K562 (cell line): ENCODE data around the gene MYL12A. TPM values are rescaled to one million over a fixed set of nuclear protein-coding genes. Genes with fewer than 3 reads are reported as not detected.

Source experiments
- ATAC-seq: fragments of 200-7000 bp; cut with Tn5 transposase; 3 replicates; pipeline ENCODE4 v1.9.1; 2020; ENCODE audit warnings: moderate library complexity
- BruUV-seq: library from RNA; stranded (reverse); fragments of 400-500 nt; replicated peaks from 2 replicates; lab custom pipeline; 2021; lab: Mats Ljungman, UMichigan
- CTCF ChIA-PET: fragments of 300-600 bp; formaldehyde crosslinking; extraction: SDS; loops from one replicate; lab custom pipeline; 2021; ENCODE audit warnings: low intra/inter-chr PET ratio; lab: Yijun Ruan, JAX
- POLR2A ChIA-PET: fragments of 300-600, 350-650 bp; sonication (Branson Sonifier 250); formaldehyde crosslinking; extraction: SDS; loops from one replicate; lab custom pipeline; 2021; ENCODE audit warnings: antibody characterized with exemption, inconsistent platforms; lab: Yijun Ruan, JAX
- DNase-seq, 4 experiments: peaks; one replicate each; pipeline versions ENCODE4 v3.0.0 to v3.0.0-alpha.2; 2011 to 2018; ENCODE audit warnings: low spot score in 3 of 4, mixed read lengths in 3 of 4; ENCODE audit errors: extremely low read depth in 1 of 4
- FAIRE-seq: peaks from 2 replicates; lab custom pipeline; 2011; peaks lifted over from hg19 to GRCh38; lab: Jason Lieb, UNC
- H2AFZ ChIP-seq: 2 replicates; pipeline ENCODE4 v1.6.0; 2011; ENCODE audit warnings: low read depth, low read length, control low read depth, inconsistent platforms
- H3K27ac ChIP-seq: fragments of 200-600 bp; 3 replicates; pipeline ENCODE4 v1.8.0; 2011; ENCODE audit warnings: low read depth, mild to moderate bottlenecking, control low read depth, inconsistent platforms, low read length, moderate library complexity, mixed read lengths; ENCODE audit errors: extremely low read depth
- H3K27me3 ChIP-seq, 2 experiments: fragments of 300-600 bp in 1 of 2; 2 replicates in 1 of 2; 3 replicates in 1 of 2; pipeline versions ENCODE4 v1.6.0 to v1.8.0; 2011; ENCODE audit warnings: inconsistent platforms in 2 of 2, low read length in 2 of 2, mild to moderate bottlenecking in 1 of 2, mixed read lengths in 1 of 2, moderate library complexity in 1 of 2; ENCODE audit not compliant: control insufficient read depth in 2 of 2, insufficient read depth in 2 of 2
- H3K36me3 ChIP-seq: fragments of 300-600 bp; 3 replicates; pipeline ENCODE4 v1.8.0; 2011; ENCODE audit warnings: mild to moderate bottlenecking, low read length, inconsistent platforms; ENCODE audit not compliant: control insufficient read depth, insufficient read depth
- H3K4me1 ChIP-seq, 2 experiments: fragments of 200-600 bp in 1 of 2; replicated peaks in 1 of 2; 2 replicates in 1 of 2; 3 replicates in 1 of 2; pipeline versions ENCODE4 v1.5.1 to v1.8.0; 2011; ENCODE audit warnings: inconsistent platforms in 2 of 2, low read length in 2 of 2, mild to moderate bottlenecking in 1 of 2, mixed read lengths in 1 of 2, moderate library complexity in 1 of 2; ENCODE audit not compliant: control insufficient read depth in 2 of 2, insufficient read depth in 2 of 2
- H3K4me2 ChIP-seq: 2 replicates; pipeline ENCODE4 v1.6.1; 2011; ENCODE audit warnings: low read length, control low read depth, inconsistent platforms, mixed read lengths; ENCODE audit not compliant: insufficient read depth
- H3K4me3 ChIP-seq: fragments of 200-600 bp; sonication (generic), shearing (Covaris generic); 2 replicates; pipeline ENCODE4 v1.5.1; 2016; ENCODE audit warnings: control low read depth, inconsistent platforms
- H3K79me2 ChIP-seq: fragments of 200-600 bp; 3 replicates; pipeline ENCODE4 v1.8.0; 2011; ENCODE audit warnings: low read length, inconsistent platforms; ENCODE audit not compliant: control insufficient read depth, insufficient read depth
- H3K9ac ChIP-seq, 2 experiments: 2 replicates each; pipeline versions ENCODE4 v1.6.0 to v1.6.1; 2011; ENCODE audit warnings: low read depth in 2 of 2, low read length in 2 of 2, control low read depth in 1 of 2, inconsistent platforms in 1 of 2, mild to moderate bottlenecking in 1 of 2, mixed read lengths in 1 of 2; ENCODE audit not compliant: insufficient read depth in 1 of 2
- H3K9me1 ChIP-seq: one replicate; pipeline ENCODE4 v1.6.0; 2011; ENCODE audit warnings: inconsistent platforms, mild to moderate bottlenecking, low read length, moderate library complexity; ENCODE audit not compliant: control insufficient read depth, insufficient read depth
- H3K9me3 ChIP-seq: replicated peaks from 2 replicates; pipeline ENCODE4 v1.5.1; 2011; ENCODE audit warnings: low read depth, low read length, inconsistent platforms; ENCODE audit not compliant: control insufficient read depth, insufficient read depth
- H4K20me1 ChIP-seq: replicated peaks from 2 replicates; pipeline ENCODE4 v1.6.1; 2011; ENCODE audit warnings: low read length, inconsistent platforms, mixed read lengths; ENCODE audit not compliant: control insufficient read depth, insufficient read depth
- ILK ChIP-seq: fragments of 450-650 bp; IDR thresholded peaks from 2 replicates; pipeline ENCODE4 v1.6.1; 2016; ENCODE audit warnings: missing genetic modification characterization, low read depth, mild to moderate bottlenecking, missing compliant biosample characterization, moderate library complexity, borderline replicate concordance
- KLF13 ChIP-seq: fragments of 450-650 bp; IDR thresholded peaks from 2 replicates; pipeline ENCODE4 v1.6.1; 2016; ENCODE audit warnings: missing genetic modification characterization, low read depth, mild to moderate bottlenecking, missing compliant biosample characterization, moderate library complexity, borderline replicate concordance
- MEIS2 ChIP-seq: fragments of 450-650 bp; IDR thresholded peaks from 2 replicates; pipeline ENCODE4 v1.6.1; 2014; ENCODE audit warnings: mild to moderate bottlenecking; ENCODE audit not compliant: partially characterized antibody
- NRF1 ChIP-seq, 2 experiments: fragments of 450-650 bp; IDR thresholded peaks in 1 of 2; conservative IDR thresholded peaks in 1 of 2; 2 replicates each; pipeline ENCODE4 v1.6.1; 2014; ENCODE audit warnings: mild to moderate bottlenecking in 2 of 2
- POLR2H ChIP-seq: IDR thresholded peaks from 2 replicates; pipeline ENCODE4 v1.6.1; 2016; ENCODE audit warnings: missing genetic modification characterization, low read depth, mild to moderate bottlenecking, control low read depth, missing compliant biosample characterization, moderate library complexity
- SOX6 ChIP-seq: fragments of 450-650 bp; IDR thresholded peaks from 2 replicates; pipeline ENCODE4 v1.6.1; 2014; ENCODE audit warnings: mild to moderate bottlenecking
- YBX1 ChIP-seq: fragments of 450-650 bp; IDR thresholded peaks from 2 replicates; pipeline ENCODE4 v1.7.1; 2016; ENCODE audit warnings: mild to moderate bottlenecking
- ZFP1 ChIP-seq: fragments of 450-650 bp; formaldehyde crosslinking; IDR thresholded peaks from 2 replicates; pipeline ENCODE4 v1.4.0; 2020; ENCODE audit warnings: mild to moderate bottlenecking, mixed read lengths
- ZFP36 ChIP-seq: fragments of 150-350 bp; IDR thresholded peaks from 2 replicates; pipeline ENCODE4 v1.6.1; 2018; ENCODE audit warnings: low read length, low read depth; ENCODE audit not compliant: partially characterized antibody
- ZNF253 ChIP-seq: fragments of 250-450 bp; sonication (Bioruptor Pico); conservative IDR thresholded peaks from 2 replicates; pipeline ENCODE4 v1.6.1; 2021; ENCODE audit warnings: mild to moderate bottlenecking
- ZNF354B ChIP-seq: fragments of 250-450 bp; sonication (Bioruptor Pico); IDR thresholded peaks from 2 replicates; pipeline ENCODE4 v1.4.0; 2020
- ZNF778 ChIP-seq: fragments of 450-650 bp; formaldehyde crosslinking; IDR thresholded peaks from 2 replicates; pipeline ENCODE4 v1.4.0; 2020; ENCODE audit warnings: mild to moderate bottlenecking, moderate library complexity
- WGBS: fragments of 100-300 bp; shearing (Covaris generic); methylation state at CpG from one replicate; pipeline ENCODE4 v1.1.6; 2016; ENCODE audit warnings: low coverage, mixed read lengths; ENCODE audit not compliant: insufficient coverage; ENCODE audit errors: missing lambda C conversion rate; 5-methylcytosine and 5-hydroxymethylcytosine counted together
- in situ Hi-C: fragments of 300-500 bp; cut with MboI; formaldehyde crosslinking; loops from 4 replicates; pipeline ENCODE4 v1.15.0; 2018; ENCODE audit warnings: inconsistent platforms, mixed read lengths
- intact Hi-C: fragments of 100-400 bp; cut with micrococcal nuclease; formaldehyde crosslinking; loops from 2 replicates; pipeline ENCODE4 v1.14.2; 2022
- polyA plus RNA-seq, 8 experiments: library from polyadenylated mRNA; depleted of rRNA in 4 of 8; stranded (reverse) in 5 of 8; unstranded in 3 of 8; fragments of >200 nt; fragmentation: Nextera tagmentation in 2 of 8; fragmentation: Illumina TruSeq in 1 of 8; extraction: Ambion mirVana in 2 of 8; extraction: Trizol in 1 of 8; gene quantifications; 2 replicates each; pipeline versions ENCODE4 v1.2.1 to v1.2.3, GENCODE V29; 2011 to 2014; ENCODE audit warnings: inconsistent platforms in 1 of 8, missing spikeins in 1 of 8
- total RNA-seq, 7 experiments: library from RNA; depleted of rRNA in 6 of 7; stranded (reverse); fragments of >200 nt in 6 of 7; fragmentation: Illumina TruSeq in 2 of 7; extraction: Trizol in 2 of 7; gene quantifications; 2 replicates each; pipeline versions ENCODE4 v1.2.1 to v1.2.3, GENCODE V29; 2011 to 2021; ENCODE audit warnings: low replicate concordance in 1 of 7
- TF ChIP-seq, protein P1 (sequence below): fragments of 450-650 bp; IDR thresholded peaks from 2 replicates; pipeline ENCODE4 v1.7.1; 2018; ENCODE audit warnings: mild to moderate bottlenecking, low read depth; ENCODE audit not compliant: partially characterized antibody

MYL12A gene
- total and polyA plus RNA-seq, 9 of the 15 experiments (the other 6 are each of a cell fraction or from before 2014, with no cell fraction given): 308 to 1,031 (median 559) TPM

GRCh38 chr18:3248062-3248657 lies 559 bp downstream of the MYL12A start (continued):
- TF ChIP-seq NRF1 (conservative IDR thresholded peaks at IDR 0.05 in 1 of 2, IDR thresholded peaks at IDR 0.05 in 1 of 2) (no peak), ZFP1 (CRISPR knock-in tag) (no peak), MEIS2 (no peak), YBX1 (no peak), ILK (no peak), POLR2H (tag) (no peak), ZNF778 (CRISPR knock-in tag) (no peak)

DNA sequence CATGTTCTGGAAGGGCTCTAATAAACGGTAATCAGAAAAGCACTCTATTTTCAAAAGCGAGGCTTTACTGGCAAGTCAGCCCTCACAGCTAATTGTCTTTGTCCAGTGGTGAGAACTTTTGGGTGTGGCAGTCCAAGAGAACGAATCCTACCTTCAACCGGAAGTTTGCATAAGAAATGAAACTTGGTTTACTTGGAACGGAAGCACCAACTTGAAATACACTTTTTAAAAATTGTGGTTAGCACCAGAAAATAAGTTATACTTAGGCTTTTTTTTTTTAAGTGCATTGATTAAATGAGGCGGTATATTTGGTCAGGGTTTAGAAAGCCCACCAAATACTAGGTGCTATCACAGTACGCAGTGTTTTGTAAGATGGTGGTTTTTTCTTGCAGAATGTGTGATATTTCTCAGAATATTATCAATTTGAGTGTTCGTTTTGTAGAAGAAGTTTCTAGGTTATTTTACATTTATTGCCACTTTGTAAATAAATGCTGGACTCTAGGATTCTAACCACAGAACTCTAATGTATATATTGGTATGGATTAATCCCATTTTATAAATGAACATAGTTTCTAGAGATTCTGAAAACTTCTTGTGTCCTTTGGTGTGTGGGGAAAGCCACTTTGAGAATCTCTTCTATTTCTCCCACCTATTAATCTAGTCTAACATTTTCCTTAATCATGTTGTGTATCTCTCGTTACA lies 1.2 kb downstream of the MYL12A start:
- Histone ChIP-seq H3K79me2 (peaks cover 80% of the 10 kb centered on the region), H3K36me3 (peaks cover 51% of the 10 kb centered on the region), H3K4me3 (peak overlapping the region; percentile 92), H3K27ac (peak overlapping the region; percentile 100), H3K9me1 (no peaks in the 10 kb centered on the region), H2AFZ (no peak overlapping the region), H3K9ac (peak overlapping the region in 1 of 2 experiments; percentile 99; a peak in 2 of 4 replicates), H3K9me3 (no peaks in the 10 kb centered on the region), H4K20me1 (peaks cover 14% of the 10 kb centered on the region; the same call in 1 of the 2 replicates), H3K4me1 (peaks cover 3 to 13% of the 10 kb centered on the region in 2 experiments; a peak in 3 of 5 replicates), H3K4me2 (peak overlapping the region; percentile 90), H3K27me3 (no peaks in the 10 kb centered on the region)
- under 1% methylated on average over 9 of the region's 9 CpGs for WGBS
- FAIRE-seq: peak; percentile 70
- BruUV-seq: TSS peak; percentile 48
- POLR2A ChIA-PET: interaction anchor here (0.7 to 4.1 kb wide), 23 partner anchors 7 to 435 kb away, joined by 3 to 35 read pairs (median 5); partner anchors contain the start of gene MYL12B
- CTCF ChIA-PET: interaction anchor here (0.8 kb wide), 1 partner anchor 418 kb away, joined by 3 read pairs; no protein-coding TSS in a partner anchor
- intact Hi-C loops (loop anchor here (2.0 to 5.0 kb wide), 2 partner anchors 14 to 77 kb away; partner anchors contain the start of gene MYL12B), in situ Hi-C loops (loop anchor here (5.0 kb wide), 1 partner anchor 307 kb away; no protein-coding TSS in a partner anchor)
- ATAC-seq: peak; percentile 16; the same call in 2 of the 3 replicates
- DNase-seq: peak in 2 of 4 experiments; percentile 39 to 82
- TF ChIP-seq SOX6 (0 out of 2 replicates have a peak, but pooled peaks have one; percentile 6), ZNF354B (CRISPR knock-in tag) (0 out of 2 replicates have a peak, but pooled peaks have one; percentile 26), ZNF253 (CRISPR knock-in tag) (no peak), KLF13 (0 out of 2 replicates have a peak, but pooled peaks have one; percentile 17), ZFP36 (peak; percentile 25)
- TF ChIP-seq, protein P1, sequence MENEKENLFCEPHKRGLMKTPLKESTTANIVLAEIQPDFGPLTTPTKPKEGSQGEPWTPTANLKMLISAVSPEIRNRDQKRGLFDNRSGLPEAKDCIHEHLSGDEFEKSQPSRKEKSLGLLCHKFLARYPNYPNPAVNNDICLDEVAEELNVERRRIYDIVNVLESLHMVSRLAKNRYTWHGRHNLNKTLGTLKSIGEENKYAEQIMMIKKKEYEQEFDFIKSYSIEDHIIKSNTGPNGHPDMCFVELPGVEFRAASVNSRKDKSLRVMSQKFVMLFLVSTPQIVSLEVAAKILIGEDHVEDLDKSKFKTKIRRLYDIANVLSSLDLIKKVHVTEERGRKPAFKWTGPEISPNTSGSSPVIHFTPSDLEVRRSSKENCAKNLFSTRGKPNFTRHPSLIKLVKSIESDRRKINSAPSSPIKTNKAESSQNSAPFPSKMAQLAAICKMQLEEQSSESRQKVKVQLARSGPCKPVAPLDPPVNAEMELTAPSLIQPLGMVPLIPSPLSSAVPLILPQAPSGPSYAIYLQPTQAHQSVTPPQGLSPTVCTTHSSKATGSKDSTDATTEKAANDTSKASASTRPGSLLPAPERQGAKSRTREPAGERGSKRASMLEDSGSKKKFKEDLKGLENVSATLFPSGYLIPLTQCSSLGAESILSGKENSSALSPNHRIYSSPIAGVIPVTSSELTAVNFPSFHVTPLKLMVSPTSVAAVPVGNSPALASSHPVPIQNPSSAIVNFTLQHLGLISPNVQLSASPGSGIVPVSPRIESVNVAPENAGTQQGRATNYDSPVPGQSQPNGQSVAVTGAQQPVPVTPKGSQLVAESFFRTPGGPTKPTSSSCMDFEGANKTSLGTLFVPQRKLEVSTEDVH: peak; percentile 45
